GM13977 (cell line): ENCODE measurements around the gene TOMM5.
"Not testable (repeated sequence)": the region's sequence is repeated elsewhere in the genome, so short reads cannot be mapped to it uniquely, and the experiment has no call there.

ENCODE experiments used
- DNase-seq: peaks from one replicate; pipeline ENCODE4 v3.0.0; 2012; ENCODE audit warnings: low spot score
- CTCF ChIP-seq: IDR thresholded peaks from 2 replicates; pipeline ENCODE4 v1.5.1; 2012; ENCODE audit warnings: mild to moderate bottlenecking, control low read depth; ENCODE audit not compliant: insufficient read depth; ENCODE audit errors: extremely low read depth, missing control alignments
- in situ Hi-C: fragments of 300-500 bp; cut with MboI; formaldehyde crosslinking; loops from one replicate; pipeline ENCODE4 v1.12.0; 2022; ENCODE audit warnings: low sequenced_read_pairs, low pct_unique_long_range_greater_than_20kb, mixed read lengths, inconsistent platforms; ENCODE audit not compliant: unreplicated experiment

TOMM5 gene

GRCh38 chr9:37604296-37604695, 11.9 kb upstream of the TOMM5 start:
- in situ Hi-C loops = no loop called here
- no peak for TF ChIP-seq CTCF
- no peak for DNase-seq

- in situ Hi-C loops = no loop called here
- no peak for TF ChIP-seq CTCF
- DNase-seq = no peak
These were observed 10.4 kb upstream of the TOMM5 start for GRCh38 chr9:37602817-37603216.

GRCh38 chr9:37602061-37602460, 9.7 kb upstream of the TOMM5 start:
- in situ Hi-C loops, DNase-seq: not testable (repeated sequence)

GRCh38 chr9:37596504-37596903, 4.1 kb upstream of the TOMM5 start:
- TF ChIP-seq CTCF = no peak
- in situ Hi-C loops = loop anchor here (25.0 kb wide), 1 partner anchor 109 kb away; the partner anchor contains the start of gene POLR1E
- DNase-seq = no peak

GRCh38 chr9:37593883-37594448, 1.6 kb upstream of the TOMM5 start:
- no peak for TF ChIP-seq CTCF
- no peak for DNase-seq
- in situ Hi-C loops = loop anchor here (25.0 kb wide), 1 partner anchor 107 kb away; the partner anchor contains the start of gene POLR1E

- DNase-seq = no peak
- in situ Hi-C loops = loop anchor here (25.0 kb wide), 1 partner anchor 100 kb away; the partner anchor contains the start of gene POLR1E
- TF ChIP-seq CTCF = no peak
These were observed 4.9 kb downstream of the TOMM5 start for GRCh38 chr9:37587521-37587920.

GRCh38 chr9:37583522-37584121, 8.8 kb downstream of the TOMM5 start:
- in situ Hi-C loops = loop anchor here (25.0 kb wide), 1 partner anchor 96 kb away; the partner anchor contains the start of gene POLR1E
- no peak for DNase-seq
- no peak for TF ChIP-seq CTCF
